ENCODE data around the gene NBEAL2. TPM values are rescaled to one million over a fixed set of nuclear protein-coding genes. Genes with fewer than 3 reads are reported as not detected.

NBEAL2 gene
- total RNA-seq, 1 donor = 3.5 TPM

- TF ChIP-seq CTCF (IDR thresholded peaks at IDR 0.05; ENCODE audit: insufficient read depth, low read depth, low read length) = no peak
- no peak for DNase-seq (ENCODE audit: low read depth)
- no peak overlapping the region for H3K4me3 ChIP-seq (ENCODE audit: low read depth, low read length)
Measured at GRCh38 chr3:47004369-47005211, 25.1 kb downstream of the NBEAL2 start.

DNA sequence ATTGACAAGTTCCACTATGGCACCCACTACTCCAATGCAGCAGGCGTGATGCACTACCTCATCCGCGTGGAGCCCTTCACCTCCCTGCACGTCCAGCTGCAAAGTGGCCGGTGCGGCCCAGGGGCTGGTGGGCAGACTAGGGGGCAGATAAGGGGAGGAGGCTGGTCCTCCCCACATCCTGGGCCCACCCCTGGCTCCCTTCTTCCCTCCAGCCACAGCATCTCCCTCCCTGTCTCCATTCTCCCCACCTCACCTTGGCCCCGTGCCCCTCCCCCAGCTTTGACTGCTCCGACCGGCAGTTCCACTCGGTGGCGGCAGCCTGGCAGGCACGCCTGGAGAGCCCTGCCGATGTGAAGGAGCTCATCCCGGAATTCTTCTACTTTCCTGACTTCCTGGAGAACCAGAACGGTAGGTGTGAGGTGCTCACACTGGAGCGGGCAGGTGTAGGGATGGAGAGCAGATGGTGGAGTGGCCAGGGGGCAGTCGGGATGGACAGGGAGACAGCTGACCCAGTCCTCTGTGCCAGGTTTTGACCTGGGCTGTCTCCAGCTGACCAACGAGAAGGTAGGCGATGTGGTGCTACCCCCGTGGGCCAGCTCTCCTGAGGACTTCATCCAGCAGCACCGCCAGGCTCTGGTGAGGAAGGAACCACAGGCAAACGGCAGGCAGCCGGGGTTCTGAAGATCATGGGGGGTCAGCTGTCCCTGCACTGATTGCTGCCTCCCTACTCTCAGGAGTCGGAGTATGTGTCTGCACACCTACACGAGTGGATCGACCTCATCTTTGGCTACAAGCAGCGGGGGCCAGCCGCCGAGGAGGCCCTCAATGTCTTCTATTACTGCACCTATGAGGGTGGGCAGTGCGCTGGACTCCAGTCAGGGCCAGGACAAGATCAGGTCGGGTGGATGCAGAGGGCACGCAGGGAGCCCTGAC lies 26.0 kb downstream of the NBEAL2 start:
- DNase-seq (ENCODE audit: low read depth) = no peak
- H3K4me3 ChIP-seq (ENCODE audit: low read depth, low read length) = no peak overlapping the region
- no peak for TF ChIP-seq CTCF (IDR thresholded peaks at IDR 0.05; ENCODE audit: insufficient read depth, low read depth, low read length)

DNA sequence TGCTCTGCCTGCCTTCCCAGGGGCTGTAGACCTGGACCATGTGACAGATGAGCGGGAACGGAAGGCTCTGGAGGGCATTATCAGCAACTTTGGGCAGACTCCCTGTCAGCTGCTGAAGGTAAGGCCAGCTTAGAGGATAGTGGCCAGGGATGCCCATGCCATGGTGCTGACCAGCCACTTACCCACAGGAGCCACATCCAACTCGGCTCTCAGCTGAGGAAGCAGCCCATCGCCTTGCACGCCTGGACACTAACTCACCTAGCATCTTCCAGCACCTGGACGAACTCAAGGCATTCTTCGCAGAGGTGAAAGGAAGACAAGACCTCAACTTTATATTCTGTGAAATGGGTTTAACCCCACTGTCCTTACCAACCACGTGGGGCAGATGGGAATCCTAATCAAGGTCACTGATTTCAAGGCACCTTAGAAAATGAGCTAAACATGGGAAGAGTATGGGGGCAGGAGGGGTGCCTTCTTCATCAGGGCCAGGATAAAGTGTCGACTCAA lies 26.7 kb downstream of the NBEAL2 start:
- no peak for TF ChIP-seq CTCF (IDR thresholded peaks at IDR 0.05; ENCODE audit: insufficient read depth, low read depth, low read length)
- no peak overlapping the region for H3K4me3 ChIP-seq (ENCODE audit: low read depth, low read length)

DNA sequence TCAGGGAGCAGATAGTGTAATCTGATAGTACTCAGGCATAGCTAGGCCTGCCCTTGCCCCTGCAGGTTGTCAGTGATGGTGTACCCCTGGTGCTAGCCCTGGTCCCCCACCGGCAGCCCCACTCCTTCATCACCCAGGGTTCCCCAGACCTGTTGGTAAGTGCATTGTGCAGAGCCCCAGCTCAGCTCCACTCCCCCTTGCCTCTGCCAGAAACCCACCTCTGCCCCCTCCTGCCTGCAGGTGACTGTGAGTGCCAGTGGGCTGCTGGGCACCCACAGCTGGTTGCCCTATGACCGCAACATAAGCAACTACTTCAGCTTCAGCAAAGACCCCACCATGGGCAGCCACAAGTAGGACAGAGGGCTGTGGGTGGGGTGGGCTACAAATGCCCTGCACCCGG lies 27.5 kb downstream of the NBEAL2 start:
- no peak overlapping the region for H3K4me3 ChIP-seq (ENCODE audit: low read depth, low read length)
- TF ChIP-seq CTCF (IDR thresholded peaks at IDR 0.05; ENCODE audit: insufficient read depth, low read depth, low read length) = no peak
- no peak for DNase-seq (ENCODE audit: low read depth)

More for the DNA sequence above, 26.7 kb downstream of the NBEAL2 start:
- DNase-seq (ENCODE audit: low read depth) = no peak

- no peak overlapping the region for H3K4me3 ChIP-seq (ENCODE audit: low read depth, low read length)
- no peak for TF ChIP-seq CTCF (IDR thresholded peaks at IDR 0.05; ENCODE audit: insufficient read depth, low read depth, low read length)
- DNase-seq (ENCODE audit: low read depth) = no peak
Measured at GRCh38 chr3:47007482-47008233, 28.2 kb downstream of the NBEAL2 start.

GRCh38 chr3:47008234-47008796 lies 28.8 kb downstream of the NBEAL2 start:
- no peak for TF ChIP-seq CTCF (IDR thresholded peaks at IDR 0.05; ENCODE audit: insufficient read depth, low read depth, low read length)
- no peak for DNase-seq (ENCODE audit: low read depth)
- H3K4me3 ChIP-seq (ENCODE audit: low read depth, low read length) = no peak overlapping the region
